ENCODE data around the gene APOC1.
"Not testable (repeated sequence)": the region's sequence is repeated elsewhere in the genome, so short reads cannot be mapped to it uniquely, and the experiment has no call there.

Gene APOC1

DNA sequence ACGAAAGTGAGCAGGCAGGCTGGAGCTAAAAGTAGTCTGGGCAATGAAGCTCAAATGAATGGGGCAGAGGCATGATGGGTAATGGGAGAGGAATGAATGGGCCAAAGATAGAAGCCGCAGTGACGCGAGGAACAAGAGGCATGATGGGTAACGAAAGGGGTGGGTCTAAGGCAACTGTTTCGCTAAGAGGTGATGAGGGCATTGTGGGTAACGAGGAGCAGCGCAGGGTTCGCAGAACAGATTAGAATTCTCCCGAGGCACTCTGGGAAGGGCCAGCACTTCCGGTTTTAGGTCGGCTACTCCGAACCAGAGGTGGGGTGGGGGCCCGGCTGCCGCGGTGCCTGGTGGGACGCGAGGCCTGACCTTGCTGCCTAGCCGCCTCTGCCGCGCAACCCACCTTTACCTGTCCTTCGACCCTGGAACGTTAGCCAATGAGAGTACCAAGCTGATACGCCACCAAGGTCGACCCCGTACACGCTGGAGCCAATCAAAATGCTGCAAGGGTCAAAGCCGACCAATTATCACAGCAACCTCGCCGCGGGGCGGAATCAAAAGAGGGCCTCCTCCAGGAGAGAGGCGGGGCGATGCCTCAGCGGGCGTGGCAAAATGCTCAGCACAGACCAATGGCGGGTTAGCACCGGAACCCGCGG is 23.9 kb upstream of the APOC1 start:
- peak; percentile 100 for DNase-seq

DNA sequence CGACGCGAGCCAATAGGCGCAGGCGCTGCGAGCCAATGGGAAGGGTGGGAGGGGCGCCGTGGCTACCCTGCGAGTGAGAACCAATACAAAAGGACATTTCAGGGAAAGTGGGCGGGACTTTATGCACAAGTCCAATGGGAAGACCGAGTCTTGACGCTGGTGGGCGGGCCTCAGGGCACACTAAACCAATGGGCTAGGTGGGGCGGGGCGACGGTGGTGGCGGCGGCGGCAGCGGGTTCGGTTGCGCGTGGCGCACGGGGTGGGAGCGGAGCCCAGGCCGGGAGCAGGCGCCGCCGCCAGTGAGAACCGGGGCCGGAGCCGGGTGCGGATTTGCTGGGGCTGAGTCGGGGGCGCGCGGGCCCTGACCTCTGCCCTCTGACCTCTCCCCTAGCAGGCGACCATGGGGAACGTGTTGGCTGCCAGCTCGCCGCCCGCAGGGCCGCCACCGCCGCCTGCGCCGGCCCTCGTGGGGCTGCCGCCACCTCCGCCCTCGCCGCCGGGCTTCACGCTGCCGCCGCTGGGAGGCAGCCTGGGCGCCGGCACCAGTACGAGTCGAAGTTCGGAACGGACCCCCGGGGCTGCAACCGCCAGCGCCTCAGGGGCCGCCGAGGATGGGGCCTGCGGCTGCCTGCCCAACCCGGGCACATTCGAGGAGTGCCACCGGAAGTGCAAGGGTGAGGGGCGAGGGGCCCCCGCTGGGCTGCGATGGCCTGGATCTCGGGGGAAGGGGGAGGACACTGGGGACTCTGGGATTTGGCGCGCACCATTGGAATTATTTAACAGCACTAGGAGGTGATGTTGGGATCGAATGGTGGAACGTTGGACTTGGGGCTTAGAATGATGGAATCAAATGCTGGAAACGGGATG is 23.2 kb upstream of the APOC1 start, which contains the start of gene TOMM40:
Gene TOMM40, plus strand, starts transcription at position 239 of the 867 bp plus-strand sequence. Its CDS starts 162 bp downstream, at position 401.
- DNase-seq, result peak in 1 of 2 experiments; percentile 100

DNA sequence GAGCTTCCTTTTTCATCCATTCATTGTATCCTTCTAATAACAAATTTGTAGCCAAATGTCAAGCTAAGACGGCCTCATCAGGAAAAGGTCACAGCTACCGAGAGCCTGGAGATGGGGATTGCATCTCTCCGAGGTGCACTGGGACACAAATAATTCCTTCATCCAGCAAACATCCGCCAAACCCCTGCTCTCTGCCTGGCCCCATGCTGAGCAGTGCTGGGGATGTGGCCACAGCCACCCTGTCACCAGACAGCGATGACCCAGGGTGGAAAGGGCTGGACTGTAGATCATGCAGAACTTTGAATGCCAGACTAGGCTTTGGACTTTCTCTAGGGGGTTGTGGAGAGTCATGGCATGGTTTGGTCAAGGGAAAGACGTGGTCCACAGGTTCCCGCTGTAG is 21.5 kb upstream of the APOC1 start:
- no peak for DNase-seq

DNA sequence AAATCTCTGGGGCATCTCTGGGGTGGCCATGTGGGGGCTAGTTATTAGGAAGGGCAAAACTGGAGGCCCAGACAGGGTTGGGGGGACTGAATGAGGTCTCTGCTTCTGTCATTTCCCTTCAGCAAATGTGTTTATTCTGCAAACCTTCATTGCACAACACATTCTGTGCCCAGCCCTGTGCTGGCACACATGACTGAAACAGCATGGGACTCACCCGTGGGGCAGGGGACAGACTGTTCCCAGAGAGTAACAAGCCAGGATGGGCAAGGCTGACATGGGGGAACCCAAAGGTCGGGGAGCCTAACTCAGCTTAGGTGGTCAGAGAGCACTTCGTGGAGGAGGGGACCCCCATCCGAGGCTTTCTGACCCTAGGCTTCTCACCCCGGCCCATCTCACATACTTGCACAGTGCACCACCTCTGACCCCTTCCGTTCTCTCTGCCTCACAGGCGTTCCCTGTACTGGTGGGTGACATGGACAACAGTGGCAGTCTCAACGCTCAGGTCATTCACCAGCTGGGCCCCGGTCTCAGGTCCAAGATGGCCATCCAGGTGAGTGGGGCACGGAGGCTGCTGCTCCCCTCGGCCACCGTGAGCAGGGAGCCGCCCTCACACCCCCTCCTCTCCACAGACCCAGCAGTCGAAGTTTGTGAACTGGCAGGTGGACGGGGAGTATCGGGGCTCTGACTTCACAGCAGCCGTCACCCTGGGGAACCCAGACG is 20.9 kb upstream of the APOC1 start:
- no peak for DNase-seq

DNA sequence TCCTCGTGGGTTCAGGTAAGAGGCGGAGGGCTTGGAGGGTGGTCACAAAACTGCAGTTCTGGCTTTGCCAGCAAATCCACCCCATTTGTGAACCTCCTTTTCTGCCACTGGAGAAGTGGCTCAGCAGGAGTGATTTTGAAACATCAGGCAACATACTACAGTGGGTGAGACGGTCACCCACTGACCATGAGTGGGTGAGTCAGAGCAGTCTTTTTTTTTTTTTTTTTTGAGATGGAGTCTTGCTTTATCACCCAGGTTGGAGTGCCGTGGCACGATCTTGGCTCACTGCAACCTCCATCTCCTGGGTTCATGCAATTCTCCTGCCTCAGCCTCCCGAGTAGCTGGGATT is 20.4 kb upstream of the APOC1 start:
- DNase-seq, result no peak

DNA sequence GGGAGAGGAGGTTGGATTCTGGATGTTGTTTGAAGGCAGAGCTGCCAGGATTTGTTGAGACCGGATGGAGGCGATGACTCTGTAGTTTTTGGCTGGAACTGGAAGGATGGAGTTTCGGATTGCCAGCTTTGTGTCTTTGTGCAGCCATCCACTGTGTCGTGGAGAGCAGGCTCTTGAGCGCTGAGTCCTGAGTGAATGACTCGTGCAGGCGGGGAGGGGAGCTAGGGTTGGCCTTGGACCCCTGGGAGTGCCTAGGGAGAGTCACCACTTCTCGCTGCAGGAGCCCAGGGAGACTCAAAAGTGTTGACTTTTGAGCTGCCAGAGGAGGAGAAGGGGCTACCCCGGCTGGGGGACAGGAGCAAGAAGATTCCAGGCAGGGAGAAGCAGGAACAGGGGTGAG is 19.5 kb upstream of the APOC1 start:
- no peak for DNase-seq

DNA sequence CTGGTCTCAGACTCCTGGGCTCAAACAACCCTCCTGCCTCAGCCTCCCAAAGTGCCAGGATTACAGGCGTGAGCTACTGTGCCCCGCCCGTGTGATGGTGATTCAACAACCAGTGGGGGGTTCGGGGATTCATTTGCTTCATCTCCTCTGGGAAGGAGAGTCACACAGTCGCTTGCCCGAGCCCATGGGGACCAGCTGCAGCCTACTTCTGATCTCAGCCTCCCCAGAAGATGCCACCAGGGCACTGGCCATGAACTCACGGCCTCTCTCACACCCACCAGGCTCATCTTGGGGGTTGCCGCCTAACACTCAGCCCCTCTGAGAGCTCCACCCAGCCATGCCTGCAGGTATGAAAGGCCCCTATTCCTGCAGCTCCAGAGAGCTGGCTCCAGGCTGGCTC is 16.6 kb upstream of the APOC1 start:
- no peak for DNase-seq

DNA sequence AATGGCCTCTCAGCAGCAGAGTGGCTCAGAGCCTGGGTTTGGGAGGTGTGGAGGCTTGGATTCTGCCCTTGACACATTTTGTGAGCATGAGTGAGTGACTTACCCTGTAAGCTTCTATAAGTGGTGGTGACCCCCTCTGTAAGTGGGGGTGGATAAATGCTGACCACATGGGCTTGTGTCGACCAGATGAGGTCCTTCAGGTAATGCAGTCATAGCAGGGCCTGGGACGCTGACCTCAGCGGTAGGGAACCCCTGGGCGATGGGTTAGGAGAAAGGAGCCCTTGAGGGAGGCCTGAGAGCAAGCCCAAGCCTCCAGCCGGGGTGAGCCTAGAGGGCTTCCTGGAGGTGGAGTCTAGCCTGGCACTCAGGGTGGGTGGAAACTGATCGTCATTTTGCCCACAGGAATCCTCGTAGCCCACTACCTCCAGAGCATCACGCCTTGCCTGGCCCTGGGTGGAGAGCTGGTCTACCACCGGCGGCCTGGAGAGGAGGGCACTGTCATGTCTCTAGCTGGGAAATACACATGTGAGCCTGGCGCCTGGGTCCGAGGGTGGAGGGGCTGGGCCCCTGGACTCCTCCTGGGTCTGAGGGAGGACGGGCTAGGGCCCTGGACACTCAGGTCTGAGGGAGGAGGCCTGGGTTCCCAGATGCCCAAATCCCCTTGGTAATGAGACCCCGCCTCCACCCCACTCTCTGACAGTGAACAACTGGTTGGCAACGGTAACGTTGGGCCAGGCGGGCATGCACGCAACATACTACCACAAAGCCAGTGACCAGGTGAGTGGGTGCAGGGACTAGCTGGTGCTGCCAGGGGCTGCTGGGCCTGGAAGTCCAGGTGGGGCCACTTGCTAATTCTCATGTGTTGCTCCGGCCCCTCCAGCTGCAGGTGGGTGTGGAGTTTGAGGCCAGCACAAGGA is 13.8 kb upstream of the APOC1 start:
- no peak for DNase-seq

DNA sequence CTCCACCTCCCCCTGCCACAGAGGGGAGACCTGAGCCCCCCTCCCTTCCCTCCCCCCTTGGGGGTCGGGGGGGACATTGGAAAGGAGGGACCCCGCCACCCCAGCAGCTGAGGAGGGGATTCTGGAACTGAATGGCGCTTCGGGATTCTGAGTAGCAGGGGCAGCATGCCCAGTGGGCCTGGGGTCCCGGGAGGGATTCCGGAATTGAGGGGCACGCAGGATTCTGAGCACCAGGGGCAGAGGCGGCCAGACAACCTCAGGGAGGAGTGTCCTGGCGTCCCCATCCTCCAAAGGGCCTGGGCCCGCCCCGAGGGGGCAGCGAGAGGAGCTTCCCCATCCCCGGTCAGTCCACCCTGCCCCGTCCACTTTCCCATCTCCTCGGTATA is 11.2 kb upstream of the APOC1 start:
- DNase-seq, result no peak

DNA sequence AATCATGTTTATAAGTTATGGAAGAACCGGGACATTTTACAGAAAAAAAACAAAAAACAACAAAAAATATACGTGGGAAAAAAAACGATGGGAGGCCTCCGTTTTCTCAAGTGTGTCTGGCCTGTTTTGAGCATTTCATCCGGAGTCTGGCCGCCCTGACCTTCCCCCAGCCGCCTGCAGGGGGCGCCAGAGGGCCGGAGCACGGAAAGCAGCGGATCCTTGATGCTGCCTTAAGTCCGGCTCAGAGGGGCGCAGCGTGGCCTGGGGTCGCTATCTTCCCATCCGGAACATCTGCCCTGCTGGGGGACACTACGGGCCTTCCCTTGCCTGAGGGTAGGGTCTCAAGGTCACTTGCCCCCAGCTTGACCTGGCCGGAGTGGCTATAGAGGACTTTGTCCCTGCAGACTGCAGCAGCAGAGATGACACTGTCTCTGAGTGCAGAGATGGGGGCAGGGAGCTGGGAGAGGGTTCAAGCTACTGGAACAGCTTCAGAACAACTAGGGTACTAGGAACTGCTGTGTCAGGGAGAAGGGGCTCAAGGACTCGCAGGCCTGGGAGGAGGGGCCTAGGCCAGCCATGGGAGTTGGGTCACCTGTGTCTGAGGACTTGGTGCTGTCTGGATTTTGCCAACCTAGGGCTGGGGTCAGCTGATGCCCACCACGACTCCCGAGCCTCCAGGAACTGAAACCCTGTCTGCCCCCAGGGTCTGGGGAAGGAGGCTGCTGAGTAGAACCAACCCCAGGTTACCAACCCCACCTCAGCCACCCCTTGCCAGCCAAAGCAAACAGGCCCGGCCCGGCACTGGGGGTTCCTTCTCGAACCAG is 10.6 kb upstream of the APOC1 start:
- DNase-seq, result peak; percentile 28 to 32

DNA sequence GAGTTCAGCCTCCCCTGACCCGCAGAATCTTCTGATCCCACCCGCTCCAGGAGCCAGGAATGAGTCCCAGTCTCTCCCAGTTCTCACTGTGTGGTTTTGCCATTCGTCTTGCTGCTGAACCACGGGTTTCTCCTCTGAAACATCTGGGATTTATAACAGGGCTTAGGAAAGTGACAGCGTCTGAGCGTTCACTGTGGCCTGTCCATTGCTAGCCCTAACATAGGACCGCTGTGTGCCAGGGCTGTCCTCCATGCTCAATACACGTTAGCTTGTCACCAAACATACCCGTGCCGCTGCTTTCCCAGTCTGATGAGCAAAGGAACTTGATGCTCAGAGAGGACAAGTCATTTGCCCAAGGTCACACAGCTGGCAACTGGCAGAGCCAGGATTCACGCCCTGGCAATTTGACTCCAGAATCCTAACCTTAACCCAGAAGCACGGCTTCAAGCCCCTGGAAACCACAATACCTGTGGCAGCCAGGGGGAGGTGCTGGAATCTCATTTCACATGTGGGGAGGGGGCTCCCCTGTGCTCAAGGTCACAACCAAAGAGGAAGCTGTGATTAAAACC is 9.9 kb upstream of the APOC1 start:
- no peak for DNase-seq

DNA sequence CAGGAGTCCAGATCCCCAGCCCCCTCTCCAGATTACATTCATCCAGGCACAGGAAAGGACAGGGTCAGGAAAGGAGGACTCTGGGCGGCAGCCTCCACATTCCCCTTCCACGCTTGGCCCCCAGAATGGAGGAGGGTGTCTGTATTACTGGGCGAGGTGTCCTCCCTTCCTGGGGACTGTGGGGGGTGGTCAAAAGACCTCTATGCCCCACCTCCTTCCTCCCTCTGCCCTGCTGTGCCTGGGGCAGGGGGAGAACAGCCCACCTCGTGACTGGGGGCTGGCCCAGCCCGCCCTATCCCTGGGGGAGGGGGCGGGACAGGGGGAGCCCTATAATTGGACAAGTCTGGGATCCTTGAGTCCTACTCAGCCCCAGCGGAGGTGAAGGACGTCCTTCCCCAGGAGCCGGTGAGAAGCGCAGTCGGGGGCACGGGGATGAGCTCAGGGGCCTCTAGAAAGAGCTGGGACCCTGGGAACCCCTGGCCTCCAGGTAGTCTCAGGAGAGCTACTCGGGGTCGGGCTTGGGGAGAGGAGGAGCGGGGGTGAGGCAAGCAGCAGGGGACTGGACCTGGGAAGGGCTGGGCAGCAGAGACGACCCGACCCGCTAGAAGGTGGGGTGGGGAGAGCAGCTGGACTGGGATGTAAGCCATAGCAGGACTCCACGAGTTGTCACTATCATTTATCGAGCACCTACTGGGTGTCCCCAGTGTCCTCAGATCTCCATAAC is 8.8 kb upstream of the APOC1 start, which contains the start of gene APOE:
Gene APOE, plus strand, starts transcription at position 360 of the 724 bp plus-strand sequence. CDS start 829 bp downstream, outside the sequence.
- DNase-seq, result no peak

DNA sequence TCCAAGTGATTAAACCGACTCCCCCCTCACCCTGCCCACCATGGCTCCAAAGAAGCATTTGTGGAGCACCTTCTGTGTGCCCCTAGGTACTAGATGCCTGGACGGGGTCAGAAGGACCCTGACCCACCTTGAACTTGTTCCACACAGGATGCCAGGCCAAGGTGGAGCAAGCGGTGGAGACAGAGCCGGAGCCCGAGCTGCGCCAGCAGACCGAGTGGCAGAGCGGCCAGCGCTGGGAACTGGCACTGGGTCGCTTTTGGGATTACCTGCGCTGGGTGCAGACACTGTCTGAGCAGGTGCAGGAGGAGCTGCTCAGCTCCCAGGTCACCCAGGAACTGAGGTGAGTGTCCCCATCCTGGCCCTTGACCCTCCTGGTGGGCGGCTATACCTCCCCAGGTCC is 6.8 kb upstream of the APOC1 start:
- DNase-seq, result no peak

DNA sequence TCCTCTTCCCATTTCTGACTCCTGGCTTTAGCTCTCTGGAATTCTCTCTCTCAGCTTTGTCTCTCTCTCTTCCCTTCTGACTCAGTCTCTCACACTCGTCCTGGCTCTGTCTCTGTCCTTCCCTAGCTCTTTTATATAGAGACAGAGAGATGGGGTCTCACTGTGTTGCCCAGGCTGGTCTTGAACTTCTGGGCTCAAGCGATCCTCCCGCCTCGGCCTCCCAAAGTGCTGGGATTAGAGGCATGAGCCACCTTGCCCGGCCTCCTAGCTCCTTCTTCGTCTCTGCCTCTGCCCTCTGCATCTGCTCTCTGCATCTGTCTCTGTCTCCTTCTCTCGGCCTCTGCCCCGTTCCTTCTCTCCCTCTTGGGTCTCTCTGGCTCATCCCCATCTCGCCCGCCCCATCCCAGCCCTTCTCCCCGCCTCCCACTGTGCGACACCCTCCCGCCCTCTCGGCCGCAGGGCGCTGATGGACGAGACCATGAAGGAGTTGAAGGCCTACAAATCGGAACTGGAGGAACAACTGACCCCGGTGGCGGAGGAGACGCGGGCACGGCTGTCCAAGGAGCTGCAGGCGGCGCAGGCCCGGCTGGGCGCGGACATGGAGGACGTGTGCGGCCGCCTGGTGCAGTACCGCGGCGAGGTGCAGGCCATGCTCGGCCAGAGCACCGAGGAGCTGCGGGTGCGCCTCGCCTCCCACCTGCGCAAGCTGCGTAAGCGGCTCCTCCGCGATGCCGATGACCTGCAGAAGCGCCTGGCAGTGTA is 6.2 kb upstream of the APOC1 start:
- no peak for DNase-seq

DNA sequence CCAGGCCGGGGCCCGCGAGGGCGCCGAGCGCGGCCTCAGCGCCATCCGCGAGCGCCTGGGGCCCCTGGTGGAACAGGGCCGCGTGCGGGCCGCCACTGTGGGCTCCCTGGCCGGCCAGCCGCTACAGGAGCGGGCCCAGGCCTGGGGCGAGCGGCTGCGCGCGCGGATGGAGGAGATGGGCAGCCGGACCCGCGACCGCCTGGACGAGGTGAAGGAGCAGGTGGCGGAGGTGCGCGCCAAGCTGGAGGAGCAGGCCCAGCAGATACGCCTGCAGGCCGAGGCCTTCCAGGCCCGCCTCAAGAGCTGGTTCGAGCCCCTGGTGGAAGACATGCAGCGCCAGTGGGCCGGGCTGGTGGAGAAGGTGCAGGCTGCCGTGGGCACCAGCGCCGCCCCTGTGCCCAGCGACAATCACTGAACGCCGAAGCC is 5.6 kb upstream of the APOC1 start:
- DNase-seq, result no peak

DNA sequence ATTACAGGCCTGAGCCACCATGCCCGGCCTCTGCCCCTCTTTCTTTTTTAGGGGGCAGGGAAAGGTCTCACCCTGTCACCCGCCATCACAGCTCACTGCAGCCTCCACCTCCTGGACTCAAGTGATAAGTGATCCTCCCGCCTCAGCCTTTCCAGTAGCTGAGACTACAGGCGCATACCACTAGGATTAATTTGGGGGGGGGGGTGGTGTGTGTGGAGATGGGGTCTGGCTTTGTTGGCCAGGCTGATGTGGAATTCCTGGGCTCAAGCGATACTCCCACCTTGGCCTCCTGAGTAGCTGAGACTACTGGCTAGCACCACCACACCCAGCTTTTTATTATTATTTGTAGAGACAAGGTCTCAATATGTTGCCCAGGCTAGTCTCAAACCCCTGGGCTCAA is 4.6 kb upstream of the APOC1 start:
- no peak for DNase-seq

DNA sequence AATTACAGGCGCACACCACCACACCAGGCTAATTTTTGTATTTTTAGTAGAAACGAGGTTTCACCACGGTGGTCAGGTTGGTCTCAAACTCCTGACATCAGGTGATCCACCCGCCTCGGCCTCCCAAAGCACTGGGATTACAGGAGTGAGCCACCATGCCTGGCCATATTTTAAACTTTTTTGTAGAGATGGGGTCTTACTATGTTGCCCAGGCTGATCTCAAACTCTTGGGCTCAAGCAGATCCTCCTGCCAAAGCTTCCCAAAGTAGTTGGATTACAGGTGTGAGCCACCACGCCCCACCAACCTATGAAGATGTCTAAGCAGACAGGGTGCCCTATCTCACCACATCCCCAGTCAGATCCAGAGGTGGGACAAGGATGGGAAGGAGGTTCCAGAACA is 2.5 kb upstream of the APOC1 start:
- DNase-seq, result not testable (repeated sequence)

DNA sequence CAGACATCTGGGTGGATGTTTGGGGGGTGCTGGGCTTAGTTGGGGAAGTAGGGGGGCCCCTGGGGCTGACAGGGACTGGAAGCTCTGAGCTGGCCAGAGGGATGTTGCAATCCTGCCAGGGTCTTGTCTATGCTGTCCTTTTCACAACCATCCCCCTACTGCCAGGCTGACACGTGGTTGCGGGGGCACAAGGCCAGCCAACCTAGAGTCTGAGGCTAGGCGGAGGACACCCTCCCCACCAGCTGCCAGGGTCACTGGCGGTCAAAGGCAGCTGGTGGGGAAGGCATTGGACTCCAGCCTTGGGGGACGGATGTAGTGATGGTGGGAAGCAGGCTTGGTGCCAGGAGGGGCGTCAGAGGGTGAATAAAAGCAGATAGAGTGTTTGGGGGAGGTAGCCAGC is 1.6 kb upstream of the APOC1 start:
- no peak for DNase-seq

DNA sequence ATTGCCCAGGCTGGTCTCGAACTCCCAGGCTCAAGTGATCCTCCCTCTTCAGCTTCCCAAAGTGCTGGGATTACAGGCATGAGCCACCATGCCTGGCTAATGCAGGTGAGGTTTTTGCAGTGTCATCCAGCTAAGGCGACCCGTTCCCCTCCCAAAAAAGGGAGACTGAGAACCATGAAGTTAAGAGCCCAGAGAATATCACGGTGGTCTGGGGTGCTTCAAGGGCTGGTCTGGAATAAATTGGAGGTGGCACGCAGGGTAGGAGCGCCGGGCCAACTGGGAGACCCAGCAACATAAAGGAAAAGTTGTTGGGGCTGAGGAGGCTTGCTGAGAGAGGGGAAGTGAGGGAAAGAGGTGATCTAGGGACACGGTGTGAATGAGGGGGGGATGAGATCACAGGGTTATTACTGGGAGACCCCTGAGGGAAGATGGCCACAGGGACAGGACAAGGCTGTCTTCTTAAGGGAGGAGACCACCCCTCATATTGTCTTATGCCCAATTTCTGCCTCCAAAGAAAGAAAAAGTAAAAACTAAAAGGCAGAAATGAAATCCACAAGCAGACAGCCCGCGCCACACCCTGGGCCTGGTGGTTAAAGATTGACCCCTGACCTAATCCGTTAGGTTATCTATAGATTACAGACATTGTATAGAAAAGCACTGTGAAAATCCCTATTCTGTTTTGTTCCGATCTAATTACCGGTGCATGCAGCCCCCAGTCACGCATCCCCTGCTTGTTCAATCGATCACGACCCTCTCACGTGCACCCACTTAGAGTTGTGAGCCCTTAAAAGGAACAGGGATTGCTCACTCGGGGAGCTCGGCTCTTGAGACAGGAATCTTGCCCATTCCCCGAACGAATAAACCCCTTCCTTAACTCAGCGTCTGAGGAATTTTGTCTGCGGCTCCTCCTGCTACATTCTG is 636 bp upstream of the APOC1 start:
- not testable (repeated sequence) for DNase-seq

Data from AML-193 (cell line).